Liver (tissue), 9 donors: ENCODE measurements around the gene MYO5C. TPM values are rescaled to one million over a fixed set of nuclear protein-coding genes. Genes with fewer than 3 reads are reported as not detected.

Experiments
- DNase-seq: peaks from one replicate; pipeline ENCODE4 v3.0.0-alpha.2; 2017; ENCODE audit warnings: low spot score
- H3K27ac ChIP-seq, 2 donors: one replicate each; pipeline ENCODE4 v1.7.0; 2013; ENCODE audit warnings: inconsistent platforms in 2 of 2, low read length in 2 of 2, control low read depth in 1 of 2, low read depth in 1 of 2, mild to moderate bottlenecking in 1 of 2
- H3K27me3 ChIP-seq, 4 donors: one replicate each; pipeline versions ENCODE4 v1.6.1 to v1.7.0; 2013; ENCODE audit warnings: low read length in 3 of 4, inconsistent platforms in 1 of 4, mild to moderate bottlenecking in 1 of 4, moderate library complexity in 1 of 4; ENCODE audit not compliant: control insufficient read depth in 4 of 4, insufficient read depth in 4 of 4
- H3K36me3 ChIP-seq, 4 donors: one replicate each; pipeline versions ENCODE4 v1.6.1 to v1.7.0; 2013; ENCODE audit warnings: low read length in 3 of 4, mild to moderate bottlenecking in 3 of 4, low read depth in 1 of 4, moderate library complexity in 1 of 4; ENCODE audit not compliant: control insufficient read depth in 4 of 4, insufficient read depth in 3 of 4
- H3K4me1 ChIP-seq, 4 donors: one replicate each; pipeline versions ENCODE4 v1.6.1 to v1.7.0; 2013; ENCODE audit warnings: low read length in 3 of 4, mild to moderate bottlenecking in 3 of 4, moderate library complexity in 1 of 4; ENCODE audit not compliant: control insufficient read depth in 4 of 4, insufficient read depth in 4 of 4
- H3K4me3 ChIP-seq, 3 donors: one replicate each; pipeline versions ENCODE4 v1.6.1 to v1.7.0; 2013; ENCODE audit warnings: low read length in 3 of 3, control low read depth in 1 of 3, low read depth in 1 of 3, mild to moderate bottlenecking in 1 of 3
- H3K9ac ChIP-seq, 2 donors: one replicate each; pipeline ENCODE4 v1.7.0; 2013; ENCODE audit warnings: low read length in 2 of 2, mild to moderate bottlenecking in 2 of 2, moderate library complexity in 2 of 2, control low read depth in 1 of 2, low read depth in 1 of 2
- H3K9me3 ChIP-seq, 4 donors: one replicate each; pipeline versions ENCODE4 v1.6.1 to v1.7.0; 2013; ENCODE audit warnings: low read length in 3 of 4; ENCODE audit not compliant: control insufficient read depth in 4 of 4
- EGR1 ChIP-seq, 2 donors: IDR thresholded peaks; 2 replicates each; pipeline ENCODE4 v1.6.1; 2016 to 2018; ENCODE audit warnings: antibody characterized with exemption in 2 of 2, low read depth in 2 of 2
- FOXA1 ChIP-seq: IDR thresholded peaks from 2 replicates; pipeline ENCODE4 v1.6.1; 2016; ENCODE audit warnings: antibody characterized with exemption
- FOXA2 ChIP-seq: IDR thresholded peaks from 2 replicates; pipeline ENCODE4 v1.6.1; 2016; ENCODE audit warnings: antibody characterized with exemption
- HNF4A ChIP-seq, 2 donors: conservative IDR thresholded peaks; 2 replicates each; pipeline ENCODE4 v1.6.1; 2016; ENCODE audit warnings: antibody characterized with exemption in 2 of 2, mild to moderate bottlenecking in 2 of 2
- NR2F2 ChIP-seq: IDR thresholded peaks from 2 replicates; pipeline ENCODE4 v1.6.1; 2016; ENCODE audit warnings: antibody characterized with exemption
- RAD21 ChIP-seq, 2 donors: IDR thresholded peaks; 2 replicates each; pipeline ENCODE4 v1.6.1; 2016; ENCODE audit warnings: antibody characterized with exemption in 2 of 2, mild to moderate bottlenecking in 2 of 2
- SP1 ChIP-seq: IDR thresholded peaks from 2 replicates; pipeline ENCODE4 v1.6.1; 2018; ENCODE audit warnings: antibody characterized with exemption, mild to moderate bottlenecking
- YY1 ChIP-seq: IDR thresholded peaks from 2 replicates; pipeline ENCODE4 v1.6.1; 2016; ENCODE audit warnings: antibody characterized with exemption, mild to moderate bottlenecking
- WGBS: extraction: QIAGEN DNeasy Blood & Tissue Kit; methylation state at CpG from one replicate; pipeline ENCODE4 v1.1.7; 2013; 5-methylcytosine and 5-hydroxymethylcytosine counted together
- polyA plus RNA-seq, 2 donors: library from polyadenylated mRNA; stranded (reverse) in 1 of 2; unstranded in 1 of 2; fragments of 200-250 nt in 1 of 2; fragments of >200 nt in 1 of 2; fragmentation: Nextera tagmentation in 1 of 2; extraction: Ambion mirVana in 1 of 2; gene quantifications; one replicate each; pipeline versions ENCODE4 v1.2.1 to v1.2.3, GENCODE V29; 2013 to 2015
- total RNA-seq, 2 donors: library from RNA; depleted of rRNA; stranded (reverse); fragments of >200 nt; gene quantifications; one replicate each; pipeline ENCODE4 v1.2.3, GENCODE V29; 2014
- TF ChIP-seq, protein P1 (sequence below): IDR thresholded peaks from 2 replicates; pipeline ENCODE4 v1.6.1; 2016; ENCODE audit warnings: antibody characterized with exemption
- TF ChIP-seq, protein P2 (sequence below): IDR thresholded peaks from 2 replicates; pipeline ENCODE4 v1.6.1; 2016; ENCODE audit warnings: antibody characterized with exemption, mild to moderate bottlenecking
- TF ChIP-seq, protein P3 (sequence below): fragments of 150-350 bp; IDR thresholded peaks from 2 replicates; pipeline ENCODE4 v1.5.1; 2017; ENCODE audit warnings: improper control_type of control experiment, low read depth, low read length; ENCODE audit not compliant: missing input control
- TF ChIP-seq, protein P4 (sequence below): IDR thresholded peaks from 2 replicates; pipeline ENCODE4 v1.6.1; 2016; ENCODE audit warnings: antibody characterized with exemption
- donor health status: healthy.
- donor health status: healthy.
- donor health status: healthy.
- donor health status: healthy.
- donor health status: healthy.

Gene MYO5C
- total and polyA plus RNA-seq, 4 donors = 1.9 to 8.6 (median 3.0) TPM

DNA sequence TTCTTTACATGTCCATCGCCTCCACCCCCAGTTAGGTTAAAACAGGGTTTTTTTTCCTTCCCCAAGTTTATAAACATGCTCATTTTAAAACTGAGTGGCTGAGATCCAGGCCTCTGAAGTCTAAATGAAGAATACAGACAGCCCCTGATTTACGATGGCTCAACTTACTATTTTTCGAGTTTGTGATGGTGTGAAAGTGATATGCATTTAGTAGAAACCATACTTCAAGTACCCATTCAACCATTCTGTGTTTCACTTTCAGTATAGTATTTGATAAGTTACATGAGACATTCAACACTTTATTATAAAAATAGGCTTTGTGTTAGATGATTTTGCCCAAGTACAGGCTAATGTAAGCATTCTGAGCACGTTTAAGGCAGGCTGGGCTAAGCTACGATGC is 73.9 kb downstream of the MYO5C start:
- no peak for DNase-seq
- H3K9me3 ChIP-seq = no peaks in the 10 kb centered on the region
- no peak overlapping the region for H3K27ac ChIP-seq
- no peak overlapping the region for H3K4me3 ChIP-seq
- H3K9ac ChIP-seq = no peak overlapping the region
- peaks cover 3 to 24% (median 9%) of the 10 kb centered on the region in 4 donors for H3K36me3 ChIP-seq
- no peaks in the 10 kb centered on the region for H3K4me1 ChIP-seq
- TF ChIP-seq, protein P1, sequence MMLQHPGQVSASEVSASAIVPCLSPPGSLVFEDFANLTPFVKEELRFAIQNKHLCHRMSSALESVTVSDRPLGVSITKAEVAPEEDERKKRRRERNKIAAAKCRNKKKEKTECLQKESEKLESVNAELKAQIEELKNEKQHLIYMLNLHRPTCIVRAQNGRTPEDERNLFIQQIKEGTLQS = no peak
- TF ChIP-seq FOXA1 = no peak
- TF ChIP-seq, protein P2, sequence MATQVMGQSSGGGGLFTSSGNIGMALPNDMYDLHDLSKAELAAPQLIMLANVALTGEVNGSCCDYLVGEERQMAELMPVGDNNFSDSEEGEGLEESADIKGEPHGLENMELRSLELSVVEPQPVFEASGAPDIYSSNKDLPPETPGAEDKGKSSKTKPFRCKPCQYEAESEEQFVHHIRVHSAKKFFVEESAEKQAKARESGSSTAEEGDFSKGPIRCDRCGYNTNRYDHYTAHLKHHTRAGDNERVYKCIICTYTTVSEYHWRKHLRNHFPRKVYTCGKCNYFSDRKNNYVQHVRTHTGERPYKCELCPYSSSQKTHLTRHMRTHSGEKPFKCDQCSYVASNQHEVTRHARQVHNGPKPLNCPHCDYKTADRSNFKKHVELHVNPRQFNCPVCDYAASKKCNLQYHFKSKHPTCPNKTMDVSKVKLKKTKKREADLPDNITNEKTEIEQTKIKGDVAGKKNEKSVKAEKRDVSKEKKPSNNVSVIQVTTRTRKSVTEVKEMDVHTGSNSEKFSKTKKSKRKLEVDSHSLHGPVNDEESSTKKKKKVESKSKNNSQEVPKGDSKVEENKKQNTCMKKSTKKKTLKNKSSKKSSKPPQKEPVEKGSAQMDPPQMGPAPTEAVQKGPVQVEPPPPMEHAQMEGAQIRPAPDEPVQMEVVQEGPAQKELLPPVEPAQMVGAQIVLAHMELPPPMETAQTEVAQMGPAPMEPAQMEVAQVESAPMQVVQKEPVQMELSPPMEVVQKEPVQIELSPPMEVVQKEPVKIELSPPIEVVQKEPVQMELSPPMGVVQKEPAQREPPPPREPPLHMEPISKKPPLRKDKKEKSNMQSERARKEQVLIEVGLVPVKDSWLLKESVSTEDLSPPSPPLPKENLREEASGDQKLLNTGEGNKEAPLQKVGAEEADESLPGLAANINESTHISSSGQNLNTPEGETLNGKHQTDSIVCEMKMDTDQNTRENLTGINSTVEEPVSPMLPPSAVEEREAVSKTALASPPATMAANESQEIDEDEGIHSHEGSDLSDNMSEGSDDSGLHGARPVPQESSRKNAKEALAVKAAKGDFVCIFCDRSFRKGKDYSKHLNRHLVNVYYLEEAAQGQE = no peak
- no peak for TF ChIP-seq EGR1 (IDR thresholded peaks at IDR 0.05; ENCODE audit: low read depth in 2 of 2)
- TF ChIP-seq HNF4A (conservative IDR thresholded peaks at IDR 0.05) = no peak
- TF ChIP-seq YY1 = no peak
- TF ChIP-seq SP1 = no peak
- no peak for TF ChIP-seq FOXA2
- TF ChIP-seq, protein P3, sequence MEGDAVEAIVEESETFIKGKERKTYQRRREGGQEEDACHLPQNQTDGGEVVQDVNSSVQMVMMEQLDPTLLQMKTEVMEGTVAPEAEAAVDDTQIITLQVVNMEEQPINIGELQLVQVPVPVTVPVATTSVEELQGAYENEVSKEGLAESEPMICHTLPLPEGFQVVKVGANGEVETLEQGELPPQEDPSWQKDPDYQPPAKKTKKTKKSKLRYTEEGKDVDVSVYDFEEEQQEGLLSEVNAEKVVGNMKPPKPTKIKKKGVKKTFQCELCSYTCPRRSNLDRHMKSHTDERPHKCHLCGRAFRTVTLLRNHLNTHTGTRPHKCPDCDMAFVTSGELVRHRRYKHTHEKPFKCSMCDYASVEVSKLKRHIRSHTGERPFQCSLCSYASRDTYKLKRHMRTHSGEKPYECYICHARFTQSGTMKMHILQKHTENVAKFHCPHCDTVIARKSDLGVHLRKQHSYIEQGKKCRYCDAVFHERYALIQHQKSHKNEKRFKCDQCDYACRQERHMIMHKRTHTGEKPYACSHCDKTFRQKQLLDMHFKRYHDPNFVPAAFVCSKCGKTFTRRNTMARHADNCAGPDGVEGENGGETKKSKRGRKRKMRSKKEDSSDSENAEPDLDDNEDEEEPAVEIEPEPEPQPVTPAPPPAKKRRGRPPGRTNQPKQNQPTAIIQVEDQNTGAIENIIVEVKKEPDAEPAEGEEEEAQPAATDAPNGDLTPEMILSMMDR = no peak
- 90% methylated on average over 5 of the region's 5 CpGs for WGBS
- H3K27me3 ChIP-seq = no peaks in the 10 kb centered on the region

DNA sequence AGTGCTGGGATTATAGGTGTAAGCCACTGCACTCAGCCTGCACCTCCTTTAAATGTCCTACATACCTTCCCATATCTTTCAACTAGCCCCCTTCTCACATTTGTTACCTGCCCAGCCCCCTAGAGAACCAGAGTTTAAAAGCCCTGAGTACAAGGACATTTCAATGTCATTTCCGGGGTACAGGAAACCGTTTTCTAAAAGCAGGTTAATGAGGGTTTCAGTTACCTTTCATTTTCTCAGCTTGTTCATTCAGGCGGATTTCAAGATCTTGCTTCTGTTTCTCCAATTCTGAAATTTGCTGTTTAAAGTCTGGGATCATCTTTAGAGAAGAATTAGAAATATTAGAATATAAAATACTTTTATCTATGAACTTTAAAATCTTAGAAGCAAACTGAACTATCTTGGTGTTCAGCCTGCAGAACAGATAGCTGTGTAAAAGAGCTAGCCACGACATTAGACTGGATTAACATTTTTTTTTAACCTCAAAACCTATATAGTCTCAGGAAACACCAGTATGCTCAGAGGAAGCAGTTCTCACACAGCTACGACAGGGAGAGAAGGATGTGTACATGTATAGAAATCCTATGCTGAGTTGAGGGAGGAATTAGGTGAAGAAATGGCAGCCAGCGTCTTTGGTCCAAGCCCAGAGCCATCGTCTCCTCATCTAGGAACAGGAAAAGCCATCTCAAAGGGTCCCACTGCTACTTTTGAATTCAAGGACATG is 74.5 kb downstream of the MYO5C start:
- Histone ChIP-seq H3K27me3 (no peaks in the 10 kb centered on the region), H3K9me3 (no peaks in the 10 kb centered on the region), H3K4me1 (no peaks in the 10 kb centered on the region), H3K27ac (no peak overlapping the region), H3K9ac (peak overlapping the region in 1 of 2 donors; percentile 43), H3K36me3 (peaks cover 3 to 24% (median 9%) of the 10 kb centered on the region in 4 donors), H3K4me3 (no peak overlapping the region)
- no peak for DNase-seq
- WGBS = 80% methylated on average over 7 of the region's 7 CpGs
- no peak for TF ChIP-seq FOXA1
- no peak for TF ChIP-seq HNF4A (conservative IDR thresholded peaks at IDR 0.05)
- TF ChIP-seq EGR1 (IDR thresholded peaks at IDR 0.05; ENCODE audit: low read depth in 2 of 2) = no peak
- TF ChIP-seq YY1 = no peak
- TF ChIP-seq, protein P3 = no peak
- TF ChIP-seq SP1 = no peak
- no peak for TF ChIP-seq NR2F2
- no peak for TF ChIP-seq RAD21 (IDR thresholded peaks at IDR 0.05)
- TF ChIP-seq, protein P4, sequence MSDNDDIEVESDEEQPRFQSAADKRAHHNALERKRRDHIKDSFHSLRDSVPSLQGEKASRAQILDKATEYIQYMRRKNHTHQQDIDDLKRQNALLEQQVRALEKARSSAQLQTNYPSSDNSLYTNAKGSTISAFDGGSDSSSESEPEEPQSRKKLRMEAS = no peak
